ENCODE measurements around the gene LILRB3.
"Not testable (repeated sequence)": the region's sequence is repeated elsewhere in the genome, so short reads cannot be mapped to it uniquely, and the experiment has no call there.

The LILRB3 gene

GRCh38 chr19:54240372-54241336, 17.8 kb upstream of the LILRB3 start:
- H3K36me3 ChIP-seq (ENCODE audit: control insufficient read depth, low read depth, low read length); H3K9ac ChIP-seq (ENCODE audit: low read length); H3K4me1 ChIP-seq (ENCODE audit: control insufficient read depth, low read depth, low read length); H3K27me3 ChIP-seq (ENCODE audit: control insufficient read depth, insufficient read depth, low read length); H3K4me3 ChIP-seq (ENCODE audit: low read length); H3K27ac ChIP-seq (ENCODE audit: low read length); H3K9me3 ChIP-seq (ENCODE audit: control insufficient read depth, low read depth, low read length): not testable (repeated sequence)

DNA sequence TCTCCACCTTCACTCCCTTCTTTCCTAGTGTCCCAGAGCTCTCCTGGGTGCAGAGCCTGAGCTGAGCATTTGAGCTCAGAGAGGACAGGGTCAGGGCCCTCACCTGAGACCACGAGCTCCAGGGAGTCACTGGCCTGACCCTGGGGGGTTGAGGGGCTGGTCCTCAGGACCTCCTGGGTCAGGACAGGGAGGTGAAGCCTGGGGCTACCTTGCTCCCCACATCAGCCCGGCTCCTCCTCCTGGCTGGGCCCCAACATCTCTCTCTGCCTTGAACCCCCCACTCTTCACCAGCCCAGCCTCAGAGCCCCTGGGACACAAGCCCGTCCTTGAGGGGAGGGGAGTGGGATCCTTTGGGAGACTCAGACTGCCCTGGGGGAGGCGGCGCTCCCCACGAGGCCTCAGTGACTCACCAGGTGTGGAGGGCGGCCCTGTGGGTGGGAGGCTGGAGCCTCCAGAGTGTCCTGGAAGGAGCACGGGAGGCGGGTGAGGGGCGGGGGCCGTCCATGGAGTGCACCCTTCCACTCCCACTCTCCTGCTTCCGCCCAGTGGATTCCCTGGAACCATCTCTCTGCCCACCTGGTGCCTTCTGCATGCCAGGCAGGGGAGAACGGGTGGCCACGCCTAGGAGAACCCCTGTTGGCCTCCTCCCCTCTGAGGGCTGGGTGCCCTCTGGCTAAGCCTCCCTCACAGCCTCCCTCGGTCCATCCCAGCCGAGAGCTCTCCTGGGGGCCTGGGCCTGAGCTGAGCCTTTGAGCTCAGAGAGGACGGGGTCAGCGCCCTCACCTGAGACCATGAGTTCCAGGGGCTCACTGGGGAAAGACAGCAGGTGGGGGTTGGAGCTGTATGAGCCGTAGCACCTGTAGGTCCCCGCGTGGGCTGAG, 16.9 kb upstream of the LILRB3 start:
- H3K4me3 ChIP-seq (ENCODE audit: low read length); H3K27ac ChIP-seq (ENCODE audit: low read length); H3K36me3 ChIP-seq (ENCODE audit: control insufficient read depth, low read depth, low read length); H3K4me1 ChIP-seq (ENCODE audit: control insufficient read depth, low read depth, low read length); H3K27me3 ChIP-seq (ENCODE audit: control insufficient read depth, insufficient read depth, low read length); H3K9me3 ChIP-seq (ENCODE audit: control insufficient read depth, low read depth, low read length); H3K9ac ChIP-seq (ENCODE audit: low read length): not testable (repeated sequence)

DNA sequence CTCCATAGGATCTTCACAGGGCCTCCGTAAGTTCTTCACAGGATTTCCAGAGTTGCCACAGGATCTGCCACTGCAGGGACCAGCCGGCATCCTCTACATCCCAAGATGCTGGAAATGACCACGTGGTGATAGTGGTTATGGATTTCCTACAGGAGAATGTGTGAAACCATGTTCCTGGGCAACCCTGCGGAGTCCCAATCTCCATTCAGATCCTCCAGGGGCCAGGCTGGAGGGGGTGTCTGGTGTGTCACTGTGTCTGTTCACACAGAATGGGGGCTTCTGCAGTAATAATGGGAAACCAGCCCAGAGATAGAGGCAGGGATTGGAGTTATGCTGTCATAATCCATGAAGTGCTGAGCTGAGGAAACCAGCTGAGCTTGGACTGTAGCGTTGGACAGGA, 11.1 kb upstream of the LILRB3 start:
- no peaks in the 10 kb centered on the region for H3K4me1 ChIP-seq (ENCODE audit: control insufficient read depth, low read depth, low read length)
- no peak overlapping the region for H3K9ac ChIP-seq (ENCODE audit: low read length)
- H3K27ac ChIP-seq (ENCODE audit: low read length) = no peak overlapping the region
- no peak overlapping the region for H3K4me3 ChIP-seq (ENCODE audit: low read length)
- H3K36me3 ChIP-seq (ENCODE audit: control insufficient read depth, low read depth, low read length) = no peaks in the 10 kb centered on the region
- peaks cover 25% of the 10 kb centered on the region for H3K27me3 ChIP-seq (ENCODE audit: control insufficient read depth, insufficient read depth, low read length)
- H3K9me3 ChIP-seq (ENCODE audit: control insufficient read depth, low read depth, low read length) = no peaks in the 10 kb centered on the region

DNA sequence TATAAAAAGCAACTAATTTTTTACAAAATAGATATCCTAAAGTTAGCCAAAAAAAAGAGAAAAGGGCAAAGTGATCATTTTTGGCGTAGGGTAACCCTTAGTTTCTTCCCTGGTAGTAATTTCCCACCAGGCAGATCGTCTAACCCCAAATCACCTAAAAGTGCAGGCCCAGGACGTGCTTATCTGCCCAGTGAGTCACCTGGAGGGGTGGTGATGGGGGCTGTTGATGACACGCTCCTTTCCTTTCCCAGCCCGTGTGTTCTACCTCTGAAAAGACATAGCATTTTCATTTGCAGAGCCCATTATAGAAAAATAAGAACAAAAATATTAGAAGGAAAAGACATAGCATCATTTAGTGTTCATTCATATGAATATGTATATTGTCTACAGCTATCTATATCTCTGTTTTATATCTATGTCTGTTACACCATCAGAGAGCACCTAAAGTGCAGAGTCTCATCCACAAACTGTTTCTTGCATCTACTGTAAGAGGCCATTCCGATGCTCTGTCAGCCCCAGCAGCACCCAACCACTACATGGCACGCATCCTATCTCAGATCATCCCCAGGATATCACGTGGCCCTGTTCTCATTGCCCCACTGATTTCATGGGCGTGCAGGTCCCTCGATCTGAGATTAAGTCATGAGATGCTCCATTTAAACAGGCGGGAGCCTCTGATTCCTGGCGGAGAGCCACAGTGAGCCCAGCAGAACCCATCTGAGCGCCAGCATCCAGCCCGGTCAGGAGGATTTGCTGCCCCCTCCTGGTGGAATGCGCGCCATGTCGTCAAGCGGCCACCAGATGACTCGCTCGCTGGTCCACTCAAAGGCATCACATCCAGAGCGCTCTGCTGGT, 8.5 kb upstream of the LILRB3 start:
- Histone ChIP-seq H3K27me3 (ENCODE audit: control insufficient read depth, insufficient read depth, low read length) (peaks cover 25% of the 10 kb centered on the region), H3K36me3 (ENCODE audit: control insufficient read depth, low read depth, low read length) (no peaks in the 10 kb centered on the region), H3K9me3 (ENCODE audit: control insufficient read depth, low read depth, low read length) (no peaks in the 10 kb centered on the region), H3K4me1 (ENCODE audit: control insufficient read depth, low read depth, low read length) (no peaks in the 10 kb centered on the region), H3K4me3 (ENCODE audit: low read length) (no peak overlapping the region), H3K9ac (ENCODE audit: low read length) (no peak overlapping the region), H3K27ac (ENCODE audit: low read length) (no peak overlapping the region)

DNA sequence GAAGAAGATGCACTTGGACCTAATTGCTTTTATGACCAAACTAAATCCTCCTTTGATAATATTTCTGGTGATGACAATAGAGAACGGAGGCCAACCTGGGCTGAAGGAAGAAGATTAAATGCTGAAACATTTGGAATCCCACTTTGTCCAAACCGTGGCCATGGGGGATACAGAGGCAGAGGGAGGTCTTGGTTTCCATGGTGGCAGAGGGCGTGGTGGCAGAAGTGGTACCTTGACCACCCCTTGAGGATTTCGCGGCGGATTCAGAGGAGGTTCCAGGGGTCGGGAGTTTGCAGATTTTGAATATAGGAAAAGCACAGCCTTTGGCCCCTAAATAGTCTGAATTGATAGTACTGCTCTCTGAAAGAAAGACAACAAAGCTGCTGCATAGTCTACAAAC, 7.2 kb upstream of the LILRB3 start:
- Histone ChIP-seq H3K4me3 (ENCODE audit: low read length) (no peak overlapping the region), H3K4me1 (ENCODE audit: control insufficient read depth, low read depth, low read length) (no peaks in the 10 kb centered on the region), H3K27ac (ENCODE audit: low read length) (no peak overlapping the region), H3K9me3 (ENCODE audit: control insufficient read depth, low read depth, low read length) (no peaks in the 10 kb centered on the region), H3K9ac (ENCODE audit: low read length) (no peak overlapping the region), H3K36me3 (ENCODE audit: control insufficient read depth, low read depth, low read length) (no peaks in the 10 kb centered on the region), H3K27me3 (ENCODE audit: control insufficient read depth, insufficient read depth, low read length) (peaks cover 25% of the 10 kb centered on the region)

- H3K9ac ChIP-seq (ENCODE audit: low read length) = no peak overlapping the region
Observed at GRCh38 chr19:54229146-54229545, 6.3 kb upstream of the LILRB3 start.

DNA sequence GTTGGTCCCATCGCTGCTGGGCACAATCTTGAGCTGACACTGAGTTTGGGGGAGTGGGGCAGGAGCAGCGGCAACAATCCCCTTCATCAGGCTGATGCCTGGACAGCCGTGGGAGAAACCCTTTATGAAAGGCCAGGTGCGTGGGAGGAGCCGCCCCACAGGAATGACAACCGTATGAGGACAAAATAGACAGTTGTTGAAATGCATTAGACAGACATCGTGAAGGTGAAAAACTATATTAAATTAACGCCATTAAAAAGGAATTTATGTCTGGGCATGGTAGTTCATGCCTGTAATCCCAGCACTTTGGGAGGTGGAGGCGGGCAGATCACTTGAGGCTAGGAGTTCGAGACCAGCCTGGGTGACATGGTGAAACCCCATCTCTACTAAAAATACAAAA, 1.8 kb upstream of the LILRB3 start:
- H3K9me3 ChIP-seq (ENCODE audit: control insufficient read depth, low read depth, low read length); H3K27me3 ChIP-seq (ENCODE audit: control insufficient read depth, insufficient read depth, low read length); H3K4me1 ChIP-seq (ENCODE audit: control insufficient read depth, low read depth, low read length); H3K4me3 ChIP-seq (ENCODE audit: low read length); H3K36me3 ChIP-seq (ENCODE audit: control insufficient read depth, low read depth, low read length); H3K9ac ChIP-seq (ENCODE audit: low read length); H3K27ac ChIP-seq (ENCODE audit: low read length): not testable (repeated sequence)

More at GRCh38 chr19:54229146-54229545, 6.3 kb upstream of the LILRB3 start:
- H3K9me3 ChIP-seq (ENCODE audit: control insufficient read depth, low read depth, low read length) = no peaks in the 10 kb centered on the region
- H3K27me3 ChIP-seq (ENCODE audit: control insufficient read depth, insufficient read depth, low read length) = peaks cover 25% of the 10 kb centered on the region
- H3K4me3 ChIP-seq (ENCODE audit: low read length) = no peak overlapping the region
- no peak overlapping the region for H3K27ac ChIP-seq (ENCODE audit: low read length)
- H3K4me1 ChIP-seq (ENCODE audit: control insufficient read depth, low read depth, low read length) = no peaks in the 10 kb centered on the region
- no peaks in the 10 kb centered on the region for H3K36me3 ChIP-seq (ENCODE audit: control insufficient read depth, low read depth, low read length)

GRCh38 chr19:54223937-54224281, 1.1 kb upstream of the LILRB3 start:
- H3K4me3 ChIP-seq (ENCODE audit: low read length); H3K36me3 ChIP-seq (ENCODE audit: control insufficient read depth, low read depth, low read length); H3K9ac ChIP-seq (ENCODE audit: low read length); H3K27me3 ChIP-seq (ENCODE audit: control insufficient read depth, insufficient read depth, low read length); H3K9me3 ChIP-seq (ENCODE audit: control insufficient read depth, low read depth, low read length); H3K27ac ChIP-seq (ENCODE audit: low read length); H3K4me1 ChIP-seq (ENCODE audit: control insufficient read depth, low read depth, low read length): not testable (repeated sequence)

DNA sequence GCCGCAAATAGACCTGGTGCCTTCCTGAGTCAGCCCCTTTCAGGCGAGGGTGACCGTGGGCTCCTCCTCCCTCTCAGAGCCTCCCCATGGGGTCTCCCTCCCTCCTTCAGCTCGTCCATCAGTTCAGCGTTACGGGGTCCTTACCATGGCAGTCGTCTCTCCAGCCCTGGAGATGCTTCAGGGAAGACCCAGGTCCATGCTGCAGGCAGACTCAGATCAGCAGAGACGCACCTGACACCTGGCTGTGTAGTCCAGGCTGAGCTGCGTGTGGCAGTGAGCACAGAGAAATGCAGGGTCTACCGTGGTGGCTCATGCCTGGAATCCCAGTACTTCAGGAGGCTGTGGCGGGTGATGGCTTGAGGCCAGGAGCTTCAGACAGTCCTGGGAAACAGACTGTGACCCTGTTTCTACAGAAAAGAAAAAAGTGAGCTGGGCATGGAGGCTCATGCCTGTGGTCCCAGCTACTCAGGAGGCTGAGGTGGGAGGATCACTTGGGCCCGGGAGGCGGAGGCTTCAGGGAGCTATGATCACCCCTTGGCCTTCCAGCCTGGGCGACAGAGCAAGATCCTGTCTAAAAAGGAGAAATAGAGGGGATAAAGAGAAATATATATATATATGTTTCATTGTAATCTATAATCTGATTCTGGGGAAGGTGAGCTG, 600 bp upstream of the LILRB3 start:
- not testable (repeated sequence) for H3K36me3 ChIP-seq (ENCODE audit: control insufficient read depth, low read depth, low read length); H3K4me3 ChIP-seq (ENCODE audit: low read length); H3K9ac ChIP-seq (ENCODE audit: low read length); H3K27ac ChIP-seq (ENCODE audit: low read length); H3K4me1 ChIP-seq (ENCODE audit: control insufficient read depth, low read depth, low read length); H3K27me3 ChIP-seq (ENCODE audit: control insufficient read depth, insufficient read depth, low read length); H3K9me3 ChIP-seq (ENCODE audit: control insufficient read depth, low read depth, low read length)

- H3K4me3 ChIP-seq (ENCODE audit: low read length); H3K36me3 ChIP-seq (ENCODE audit: control insufficient read depth, low read depth, low read length); H3K27me3 ChIP-seq (ENCODE audit: control insufficient read depth, insufficient read depth, low read length); H3K9ac ChIP-seq (ENCODE audit: low read length); H3K4me1 ChIP-seq (ENCODE audit: control insufficient read depth, low read depth, low read length); H3K9me3 ChIP-seq (ENCODE audit: control insufficient read depth, low read depth, low read length); H3K27ac ChIP-seq (ENCODE audit: low read length): not testable (repeated sequence)
Observed at GRCh38 chr19:54221947-54222346, 860 bp downstream of the LILRB3 start.

DNA sequence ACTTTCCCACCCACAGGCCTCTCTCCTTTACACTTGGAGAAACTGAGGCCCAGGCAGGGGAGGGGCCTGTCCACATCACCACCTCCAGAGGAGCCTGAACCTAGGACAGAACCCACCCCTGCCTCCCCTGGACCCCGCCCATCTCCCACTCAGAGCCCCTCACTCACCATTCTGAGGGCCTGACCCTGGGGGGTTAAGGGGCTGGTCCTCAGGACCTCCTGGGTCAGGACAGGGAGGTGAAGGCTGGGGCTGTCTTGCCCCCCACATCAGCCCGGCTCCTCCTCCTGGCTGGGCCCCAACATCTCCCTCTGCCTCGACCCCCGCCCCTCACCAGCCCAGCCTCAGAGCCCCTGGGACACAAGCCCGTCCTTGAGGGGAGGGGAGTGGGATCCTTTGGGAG, 3.1 kb downstream of the LILRB3 start:
- H3K4me1 ChIP-seq (ENCODE audit: control insufficient read depth, low read depth, low read length) = not testable (repeated sequence)

More for the DNA sequence above, 3.1 kb downstream of the LILRB3 start:
- not testable (repeated sequence) for H3K4me3 ChIP-seq (ENCODE audit: low read length); H3K9me3 ChIP-seq (ENCODE audit: control insufficient read depth, low read depth, low read length); H3K9ac ChIP-seq (ENCODE audit: low read length); H3K36me3 ChIP-seq (ENCODE audit: control insufficient read depth, low read depth, low read length); H3K27me3 ChIP-seq (ENCODE audit: control insufficient read depth, insufficient read depth, low read length); H3K27ac ChIP-seq (ENCODE audit: low read length)
